GM20000 (cell line): Measurements from ENCODE around the gene CLSTN2.

ENCODE experiments used
- DNase-seq: peaks from one replicate; pipeline ENCODE4 v3.0.0; 2012; ENCODE audit warnings: low spot score
- CTCF ChIP-seq: IDR thresholded peaks from 2 replicates; pipeline ENCODE4 v1.5.1; 2012; ENCODE audit warnings: mild to moderate bottlenecking, control low read depth; ENCODE audit errors: extremely low read depth, missing control alignments

Gene CLSTN2

GRCh38 chr3:140593766-140594165 lies 658.8 kb downstream of the CLSTN2 start:
- no peak for TF ChIP-seq CTCF
- no peak for DNase-seq

- no peak for TF ChIP-seq CTCF
- DNase-seq, result no peak
These were observed 660.3 kb downstream of the CLSTN2 start for GRCh38 chr3:140595295-140595694.

GRCh38 chr3:140597364-140597763 lies 662.4 kb downstream of the CLSTN2 start:
- DNase-seq, result no peak
- no peak for TF ChIP-seq CTCF

GRCh38 chr3:140597792-140598191 lies 662.8 kb downstream of the CLSTN2 start:
- no peak for TF ChIP-seq CTCF
- no peak for DNase-seq

GRCh38 chr3:140599009-140599408 lies 664.0 kb downstream of the CLSTN2 start:
- no peak for TF ChIP-seq CTCF
- DNase-seq, result no peak

- no peak for TF ChIP-seq CTCF
- no peak for DNase-seq
These were observed 664.5 kb downstream of the CLSTN2 start for GRCh38 chr3:140599496-140599895.

- no peak for TF ChIP-seq CTCF
These were observed 666.9 kb downstream of the CLSTN2 start for GRCh38 chr3:140601881-140602280.

GRCh38 chr3:140602781-140603180 lies 667.8 kb downstream of the CLSTN2 start:
- no peak for DNase-seq
- TF ChIP-seq CTCF, result no peak

More at GRCh38 chr3:140601881-140602280, 666.9 kb downstream of the CLSTN2 start:
- no peak for DNase-seq
